ENCODE measurements around the gene PTPRD. TPM values are rescaled to one million over a fixed set of nuclear protein-coding genes. Genes with fewer than 3 reads are reported as not detected.

PTPRD gene
- total RNA-seq, 4 donors from 2014 or later = 0.72 to 8.0 (median 3.0) TPM

DNA sequence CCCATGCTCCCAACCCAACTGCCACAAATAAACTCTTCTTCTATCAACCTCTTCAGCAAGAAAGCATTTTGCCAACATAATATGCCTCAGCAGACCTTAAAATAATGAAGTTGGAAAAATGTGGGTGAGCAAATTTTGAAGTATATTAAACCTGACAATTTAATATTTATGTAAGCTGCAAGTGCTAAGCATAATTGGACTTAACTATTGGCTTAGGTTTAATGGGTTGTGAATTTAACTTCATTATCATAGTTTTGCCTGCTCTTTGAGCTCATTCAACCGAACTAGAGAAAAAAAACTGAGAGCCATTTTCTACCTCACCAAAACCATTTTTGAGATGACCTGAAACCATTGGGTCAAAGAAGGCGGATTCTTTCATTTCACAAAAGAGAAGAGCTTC lies 2007.7 kb downstream of the PTPRD start:
- intact Hi-C loops (cut with DNase I; ENCODE audit: low total_unique reads) = no loop called here
- 81 to 84% methylated on average over 2 of the region's 2 CpGs for WGBS, 2 donors
- no peak for DNase-seq (ENCODE audit: low spot score in 2 of 2)
- H3K4me3 ChIP-seq (ENCODE audit: low read depth, poor library complexity, severe bottlenecking) = no peak overlapping the region
- TF ChIP-seq POLR2A (IDR thresholded peaks at IDR 0.05) = no peak
- TF ChIP-seq, protein P1, sequence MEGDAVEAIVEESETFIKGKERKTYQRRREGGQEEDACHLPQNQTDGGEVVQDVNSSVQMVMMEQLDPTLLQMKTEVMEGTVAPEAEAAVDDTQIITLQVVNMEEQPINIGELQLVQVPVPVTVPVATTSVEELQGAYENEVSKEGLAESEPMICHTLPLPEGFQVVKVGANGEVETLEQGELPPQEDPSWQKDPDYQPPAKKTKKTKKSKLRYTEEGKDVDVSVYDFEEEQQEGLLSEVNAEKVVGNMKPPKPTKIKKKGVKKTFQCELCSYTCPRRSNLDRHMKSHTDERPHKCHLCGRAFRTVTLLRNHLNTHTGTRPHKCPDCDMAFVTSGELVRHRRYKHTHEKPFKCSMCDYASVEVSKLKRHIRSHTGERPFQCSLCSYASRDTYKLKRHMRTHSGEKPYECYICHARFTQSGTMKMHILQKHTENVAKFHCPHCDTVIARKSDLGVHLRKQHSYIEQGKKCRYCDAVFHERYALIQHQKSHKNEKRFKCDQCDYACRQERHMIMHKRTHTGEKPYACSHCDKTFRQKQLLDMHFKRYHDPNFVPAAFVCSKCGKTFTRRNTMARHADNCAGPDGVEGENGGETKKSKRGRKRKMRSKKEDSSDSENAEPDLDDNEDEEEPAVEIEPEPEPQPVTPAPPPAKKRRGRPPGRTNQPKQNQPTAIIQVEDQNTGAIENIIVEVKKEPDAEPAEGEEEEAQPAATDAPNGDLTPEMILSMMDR (IDR thresholded peaks at IDR 0.05) = no peak

DNA sequence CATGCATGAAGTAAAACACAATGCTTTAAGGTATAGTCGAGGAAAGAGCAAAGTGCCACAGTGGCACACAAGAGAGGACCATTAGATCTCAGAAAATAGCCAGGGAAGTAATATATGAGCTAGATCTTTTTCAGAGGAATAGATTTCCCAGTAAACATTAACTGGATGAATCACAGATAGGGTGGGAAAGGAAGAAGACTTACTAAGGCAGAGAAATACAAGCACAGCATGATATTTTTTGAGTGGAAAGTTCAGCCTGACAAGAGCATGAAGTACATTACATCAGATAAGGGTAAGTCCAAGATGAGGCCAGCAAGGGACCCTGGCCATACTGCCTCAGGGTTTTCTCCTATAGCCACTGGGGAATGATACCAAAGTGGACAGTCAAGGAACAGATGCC lies 2008.6 kb downstream of the PTPRD start:
- 76 to 85% methylated on average over 1 of the region's 1 CpG for WGBS, 2 donors
- intact Hi-C loops (cut with DNase I; ENCODE audit: low total_unique reads) = no loop called here

DNA sequence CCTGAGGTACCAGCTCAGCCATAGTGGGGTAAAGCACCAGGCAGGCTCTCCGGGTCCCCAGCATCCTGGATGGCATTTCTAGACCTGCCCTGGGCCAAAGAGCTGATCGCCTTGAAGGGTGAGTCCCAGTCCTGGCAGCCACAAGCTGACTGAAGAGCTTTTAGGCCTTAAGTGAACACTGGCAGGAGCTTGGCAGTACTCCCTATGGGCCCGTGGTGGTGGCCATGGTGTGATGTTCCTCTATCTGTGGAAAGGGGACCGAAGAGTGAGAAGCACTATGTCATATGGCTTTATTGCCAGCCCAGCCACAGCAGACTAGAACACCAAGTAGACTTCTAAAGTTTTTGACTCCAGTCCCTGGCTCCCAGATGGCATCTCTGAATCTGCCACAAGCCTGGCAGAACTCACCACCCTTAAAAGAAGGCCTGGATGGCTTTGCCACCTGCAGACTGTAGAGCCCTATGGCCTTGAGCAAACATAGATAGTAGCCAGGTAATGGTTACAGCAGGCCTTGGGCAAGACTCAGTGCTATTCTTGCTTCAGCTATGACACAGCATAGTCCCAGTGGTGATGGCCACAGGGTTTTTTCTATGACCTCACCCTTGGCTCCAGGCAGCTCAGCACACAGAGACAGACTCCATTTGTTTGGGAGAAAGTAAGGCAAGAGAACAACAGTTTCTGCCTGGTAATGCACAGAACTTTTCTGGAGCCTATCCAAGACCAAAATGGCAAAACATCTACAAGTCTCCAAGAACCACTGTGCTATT lies 2011.7 kb downstream of the PTPRD start:
- TF ChIP-seq, protein P1 (IDR thresholded peaks at IDR 0.05) = no peak
- no peak for TF ChIP-seq POLR2A (IDR thresholded peaks at IDR 0.05)
- DNase-seq (ENCODE audit: low spot score in 2 of 2) = no peak
- WGBS, 2 donors = 81 to 91% methylated on average over 4 of the region's 4 CpGs
- H3K4me3 ChIP-seq (ENCODE audit: low read depth, poor library complexity, severe bottlenecking) = no peak overlapping the region
- intact Hi-C loops (cut with DNase I; ENCODE audit: low total_unique reads) = no loop called here

More for the DNA sequence above, 2008.6 kb downstream of the PTPRD start:
- no peak for TF ChIP-seq POLR2A (IDR thresholded peaks at IDR 0.05)
- TF ChIP-seq, protein P1 (IDR thresholded peaks at IDR 0.05) = no peak
- H3K4me3 ChIP-seq (ENCODE audit: low read depth, poor library complexity, severe bottlenecking) = no peak overlapping the region
- DNase-seq (ENCODE audit: low spot score in 2 of 2) = no peak

DNA sequence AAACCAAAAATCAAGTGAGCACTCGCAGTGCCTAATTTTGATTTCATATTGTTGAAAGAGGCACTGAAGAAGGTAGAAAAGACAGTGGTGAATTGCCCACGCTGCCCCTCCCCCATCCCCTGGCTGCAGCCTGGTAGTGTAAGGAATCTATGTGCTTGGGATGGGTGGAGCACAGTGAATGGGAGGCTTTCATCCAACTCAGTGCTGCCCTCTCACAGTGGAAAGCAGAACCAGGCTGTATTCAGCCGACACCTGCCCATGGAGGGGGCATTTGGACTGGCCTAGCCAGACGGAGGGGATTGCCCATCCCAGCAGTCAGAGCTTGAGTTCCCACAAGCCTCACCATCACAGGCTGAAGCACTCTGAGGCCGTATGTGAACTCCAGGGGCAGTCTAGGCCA lies 2012.9 kb downstream of the PTPRD start:
- intact Hi-C loops (cut with DNase I; ENCODE audit: low total_unique reads) = no loop called here
- DNase-seq (ENCODE audit: low spot score in 2 of 2) = no peak
- WGBS, 2 donors = 92 to 93% methylated on average over 4 to 5 of the region's 5 CpGs
- TF ChIP-seq POLR2A (IDR thresholded peaks at IDR 0.05) = no peak
- TF ChIP-seq, protein P1 (IDR thresholded peaks at IDR 0.05) = no peak
- H3K4me3 ChIP-seq (ENCODE audit: low read depth, poor library complexity, severe bottlenecking) = no peak overlapping the region

DNA sequence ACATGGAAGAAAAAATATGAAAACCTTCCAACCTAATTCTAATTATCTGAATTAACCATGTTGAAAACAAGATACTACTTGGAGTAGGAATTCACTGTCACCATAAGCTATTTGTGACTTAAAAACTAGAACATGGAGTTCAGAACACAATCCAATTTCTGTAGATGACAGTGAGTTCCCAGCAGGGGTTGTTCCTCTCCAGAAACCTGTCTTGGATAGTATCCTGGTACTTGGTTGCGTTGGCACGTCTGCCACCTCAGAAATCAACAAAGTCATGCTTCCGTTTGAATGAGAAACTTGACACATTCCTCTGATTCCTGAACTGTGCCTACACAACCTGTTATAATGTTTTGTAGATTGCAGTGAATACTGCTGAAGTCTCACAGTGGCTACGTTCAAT lies 2023.3 kb downstream of the PTPRD start:
- WGBS, 2 donors = 83 to 87% methylated on average over 4 of the region's 4 CpGs
- DNase-seq (ENCODE audit: low spot score in 2 of 2) = no peak
- H3K4me3 ChIP-seq (ENCODE audit: low read depth, poor library complexity, severe bottlenecking) = no peak overlapping the region
- intact Hi-C loops (cut with DNase I; ENCODE audit: low total_unique reads) = no loop called here
- TF ChIP-seq, protein P1 (IDR thresholded peaks at IDR 0.05) = no peak
- TF ChIP-seq POLR2A (IDR thresholded peaks at IDR 0.05) = no peak

DNA sequence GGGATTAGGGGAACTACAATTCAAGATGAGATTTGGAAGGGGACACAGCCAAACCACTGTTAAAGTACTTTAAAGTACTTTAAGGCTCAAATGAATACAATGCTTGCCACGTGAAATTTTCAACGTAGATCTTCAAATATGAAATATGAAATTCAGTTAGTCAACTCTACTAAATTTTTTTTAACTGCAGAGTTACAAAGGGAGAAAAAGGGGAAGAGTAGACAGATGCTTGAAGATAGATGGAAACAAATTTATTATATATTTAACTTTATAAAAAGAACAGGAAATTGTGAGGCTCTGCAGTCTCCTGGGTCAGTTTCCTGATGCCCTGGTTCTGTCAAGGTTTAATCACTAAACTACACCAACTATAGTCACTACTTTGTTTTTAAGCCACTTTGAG lies 2027.8 kb downstream of the PTPRD start:
- no peak overlapping the region for H3K4me3 ChIP-seq (ENCODE audit: low read depth, poor library complexity, severe bottlenecking)
- WGBS, 2 donors = 74 to 86% methylated on average over 2 of the region's 2 CpGs
- TF ChIP-seq, protein P1 (IDR thresholded peaks at IDR 0.05) = no peak
- no peak for TF ChIP-seq POLR2A (IDR thresholded peaks at IDR 0.05)
- no peak for DNase-seq (ENCODE audit: low spot score in 2 of 2)
- intact Hi-C loops (cut with DNase I; ENCODE audit: low total_unique reads) = no loop called here
